Spleen (tissue), 7 donors: ENCODE measurements around the gene ABTB1.

Experiments used
- CTCF ChIP-seq, 11 experiments: fragments of 200-600 bp in 7 of 11; fragments of 450-650 bp in 4 of 11; sonication (generic) in 4 of 11; IDR thresholded peaks in 8 of 11; conservative IDR thresholded peaks in 3 of 11; 1 replicate in 7 of 11; 2 replicates in 4 of 11; pipeline versions ENCODE4 v1.4.0 to v1.8.0; 2016 to 2021; ENCODE audit warnings: antibody characterized with exemption in 11 of 11, inconsistent platforms in 4 of 11, mild to moderate bottlenecking in 1 of 11
- POLR2A ChIP-seq, 3 donors: fragments of 450-650 bp; IDR thresholded peaks; one replicate each; pipeline ENCODE4 v1.5.1; 2017; ENCODE audit warnings: antibody characterized with exemption in 3 of 3, mild to moderate bottlenecking in 1 of 3
- donor health status: DM: no; HTN: no; CAD: no; lungs with moderate emphysema.
- donor health status: DM: no; HTN: no; CAD: no.
- donor health status: DM: no; HTN: no; CAD: no.

- TF ChIP-seq POLR2A (IDR thresholded peaks at IDR 0.05) (no peak), CTCF (IDR thresholded peaks at IDR 0.05 in 8 of 11, conservative IDR thresholded peaks at IDR 0.05 in 3 of 11) (no peak)
Measured at GRCh38 chr3:127640042-127640355, 32.8 kb upstream of the ABTB1 start.
